Adrenal gland (tissue), 5 donors: ENCODE results near the gene BMP4.

Source experiments
- CTCF ChIP-seq, 6 experiments: fragments of 450-650 bp in 4 of 6; fragments of 200-600 bp in 2 of 6; sonication (generic) in 1 of 6; IDR thresholded peaks; 1 replicate in 5 of 6; 2 replicates in 1 of 6; pipeline versions ENCODE4 v1.5.1 to v1.8.0; 2016 to 2021; ENCODE audit warnings: antibody characterized with exemption in 6 of 6, mild to moderate bottlenecking in 2 of 6, moderate library complexity in 1 of 6
- POLR2A ChIP-seq, 2 donors: fragments of 450-650 bp; IDR thresholded peaks; one replicate each; pipeline ENCODE4 v1.6.1; 2017; ENCODE audit warnings: antibody characterized with exemption in 2 of 2, mild to moderate bottlenecking in 2 of 2, moderate library complexity in 1 of 2
- donor health status: DM: no; HTN: no; CAD: no.

GRCh38 chr14:53978194-53978593 lies 21.6 kb upstream of the BMP4 start:
- TF ChIP-seq CTCF (IDR thresholded peaks at IDR 0.05) (no peak), POLR2A (IDR thresholded peaks at IDR 0.05) (no peak)
